HL-60 (cell line): Measurements from ENCODE around the gene STMN1.

Experiments used
- DNase-seq, 2 experiments: peaks; one replicate each; pipeline ENCODE4 v3.0.0-alpha.2; 2010 to 2020; ENCODE audit warnings: low read depth in 1 of 2, low spot score in 1 of 2
- H3K27ac ChIP-seq: fragments of 250-450 bp; sonication (Bioruptor Pico); replicated peaks from 2 replicates; pipeline ENCODE4 v1.5.1; 2020; ENCODE audit warnings: mild to moderate bottlenecking, moderate library complexity
- H3K27me3 ChIP-seq: fragments of 250-450 bp; sonication (Bioruptor Pico); 2 replicates; pipeline ENCODE4 v1.5.1; 2021; ENCODE audit warnings: mild to moderate bottlenecking, moderate library complexity; ENCODE audit not compliant: insufficient read depth, poor library complexity, severe bottlenecking
- H3K4me3 ChIP-seq: replicated peaks from 2 replicates; pipeline ENCODE4 v1.5.1; 2011; ENCODE audit warnings: mild to moderate bottlenecking, control low read depth, low read length; ENCODE audit not compliant: insufficient read depth
- GABPA ChIP-seq: IDR thresholded peaks from 2 replicates; pipeline ENCODE4 v1.6.1; 2012; ENCODE audit warnings: low read depth
- POLR2AphosphoS5 ChIP-seq: IDR thresholded peaks from 2 replicates; pipeline ENCODE4 v1.6.1; 2012; ENCODE audit warnings: low read depth
- REST ChIP-seq: IDR thresholded peaks from 2 replicates; pipeline ENCODE4 v1.6.1; 2012; ENCODE audit warnings: low read depth; ENCODE audit not compliant: insufficient replicate concordance
- SPI1 ChIP-seq: IDR thresholded peaks from 2 replicates; pipeline ENCODE4 v1.6.1; 2012; ENCODE audit warnings: low read depth, mild to moderate bottlenecking, borderline replicate concordance
- TF ChIP-seq, protein P1 (sequence below): IDR thresholded peaks from one replicate; pipeline ENCODE4 v1.5.1; 2011; ENCODE audit warnings: low read length, control low read depth, inconsistent platforms; ENCODE audit not compliant: insufficient read depth

STMN1 gene

DNA sequence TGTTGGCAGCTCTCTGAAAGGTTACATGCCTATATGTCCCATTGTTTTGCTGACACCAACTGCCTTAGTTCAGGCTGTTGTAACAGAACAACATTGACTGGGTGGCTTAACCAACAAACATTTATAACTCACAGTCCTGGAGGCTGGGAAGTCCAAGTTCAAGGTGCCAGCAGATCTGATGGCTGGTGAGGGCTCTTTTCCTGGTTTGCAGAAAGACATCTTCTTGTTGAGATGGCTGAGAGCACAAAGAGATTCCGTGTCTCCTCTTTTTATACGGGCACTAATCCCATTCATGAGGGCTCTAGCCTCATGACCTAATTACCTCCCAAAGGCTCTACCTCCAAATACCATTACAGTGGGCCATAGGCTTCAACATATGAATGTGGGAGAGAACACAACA is 10.2 kb upstream of the STMN1 start:
- TF ChIP-seq SPI1, result no peak
- no peak for TF ChIP-seq REST
- TF ChIP-seq POLR2AphosphoS5, result no peak
- TF ChIP-seq, protein P1, sequence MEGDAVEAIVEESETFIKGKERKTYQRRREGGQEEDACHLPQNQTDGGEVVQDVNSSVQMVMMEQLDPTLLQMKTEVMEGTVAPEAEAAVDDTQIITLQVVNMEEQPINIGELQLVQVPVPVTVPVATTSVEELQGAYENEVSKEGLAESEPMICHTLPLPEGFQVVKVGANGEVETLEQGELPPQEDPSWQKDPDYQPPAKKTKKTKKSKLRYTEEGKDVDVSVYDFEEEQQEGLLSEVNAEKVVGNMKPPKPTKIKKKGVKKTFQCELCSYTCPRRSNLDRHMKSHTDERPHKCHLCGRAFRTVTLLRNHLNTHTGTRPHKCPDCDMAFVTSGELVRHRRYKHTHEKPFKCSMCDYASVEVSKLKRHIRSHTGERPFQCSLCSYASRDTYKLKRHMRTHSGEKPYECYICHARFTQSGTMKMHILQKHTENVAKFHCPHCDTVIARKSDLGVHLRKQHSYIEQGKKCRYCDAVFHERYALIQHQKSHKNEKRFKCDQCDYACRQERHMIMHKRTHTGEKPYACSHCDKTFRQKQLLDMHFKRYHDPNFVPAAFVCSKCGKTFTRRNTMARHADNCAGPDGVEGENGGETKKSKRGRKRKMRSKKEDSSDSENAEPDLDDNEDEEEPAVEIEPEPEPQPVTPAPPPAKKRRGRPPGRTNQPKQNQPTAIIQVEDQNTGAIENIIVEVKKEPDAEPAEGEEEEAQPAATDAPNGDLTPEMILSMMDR, result no peak
- Histone ChIP-seq H3K4me3 (no peak overlapping the region), H3K27me3 (no peaks in the 10 kb centered on the region), H3K27ac (no peak overlapping the region)
- no peak for DNase-seq

DNA sequence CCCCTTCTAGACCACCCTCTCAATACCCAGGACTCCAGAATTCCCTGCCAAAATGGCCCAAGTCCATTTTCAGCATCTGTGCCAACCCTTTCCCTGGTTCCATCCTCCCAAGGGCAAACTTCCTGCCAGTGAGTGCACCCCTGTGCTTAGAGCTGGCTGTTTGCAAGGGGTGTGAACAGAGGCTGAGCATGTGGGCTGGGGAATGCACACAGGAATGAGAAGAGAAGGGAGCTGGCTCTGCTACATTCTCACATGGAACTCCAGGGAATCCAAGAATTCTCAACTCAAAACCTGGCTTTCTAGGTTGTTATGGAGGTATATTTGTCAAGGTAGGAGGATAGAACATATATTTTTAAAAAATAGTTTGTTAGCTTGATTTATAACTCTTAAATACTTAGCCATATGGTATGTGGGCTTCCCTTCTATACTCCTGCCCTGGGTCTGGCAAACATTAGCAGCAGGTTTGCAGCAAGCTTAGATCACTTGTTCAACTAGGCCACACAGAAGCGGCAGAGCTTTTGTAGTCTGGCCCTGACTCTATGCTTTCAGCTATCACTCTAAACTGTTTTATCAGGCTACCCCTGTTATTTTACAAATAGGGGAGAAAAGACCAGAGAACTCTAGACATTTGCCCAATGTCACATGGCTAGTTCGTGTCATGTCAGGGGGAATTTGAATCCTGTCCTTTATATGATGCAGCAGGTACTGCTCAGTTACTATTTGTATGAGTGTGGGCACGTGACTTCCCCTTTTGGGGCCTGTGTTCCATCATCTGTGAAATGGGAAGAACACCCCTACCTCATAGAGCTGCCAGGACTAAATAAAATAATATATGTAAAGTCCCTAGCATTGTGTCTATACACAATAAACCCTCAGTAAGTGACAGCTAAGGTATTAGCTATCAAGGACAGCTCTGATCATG is 8.1 kb upstream of the STMN1 start:
- TF ChIP-seq, protein P1, result no peak
- TF ChIP-seq SPI1, result no peak
- TF ChIP-seq GABPA, result no peak
- no peak for TF ChIP-seq REST
- no peak for TF ChIP-seq POLR2AphosphoS5
- no peak overlapping the region for H3K4me3 ChIP-seq
- no peak overlapping the region for H3K27ac ChIP-seq
- DNase-seq, result no peak
- H3K27me3 ChIP-seq, result no peaks in the 10 kb centered on the region

DNA sequence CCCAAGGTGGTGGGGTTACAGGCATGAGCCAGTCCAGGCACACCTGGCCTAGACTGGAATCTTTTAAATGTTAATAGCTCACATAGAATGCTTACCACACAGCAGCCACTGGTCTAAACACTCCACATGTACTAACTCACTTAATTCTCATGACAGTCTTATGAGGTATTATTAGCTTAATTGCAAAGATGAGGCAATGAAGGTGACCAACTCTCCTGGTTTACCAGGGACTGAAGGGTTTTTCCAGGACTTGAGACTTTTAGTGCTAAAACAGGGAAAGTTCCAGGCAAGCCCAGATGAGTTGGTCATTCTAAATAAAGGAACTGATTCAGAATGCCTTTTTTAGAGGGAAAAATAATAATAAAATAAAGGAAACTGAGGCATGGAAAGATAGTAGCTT is 7.0 kb upstream of the STMN1 start:
- Histone ChIP-seq H3K27me3 (no peaks in the 10 kb centered on the region), H3K4me3 (no peak overlapping the region)
- TF ChIP-seq POLR2AphosphoS5 (no peak), SPI1 (no peak), REST (no peak), GABPA (no peak)
- TF ChIP-seq, protein P1, result no peak

More for the DNA sequence above, 7.0 kb upstream of the STMN1 start:
- no peak for DNase-seq
- no peak overlapping the region for H3K27ac ChIP-seq
